ENCODE data around the gene CPE. TPM values are rescaled to one million over a fixed set of nuclear protein-coding genes. Genes with fewer than 3 reads are reported as not detected.

Gene CPE
- total RNA-seq, 2 donors from 2014 or later, result not detected

DNA sequence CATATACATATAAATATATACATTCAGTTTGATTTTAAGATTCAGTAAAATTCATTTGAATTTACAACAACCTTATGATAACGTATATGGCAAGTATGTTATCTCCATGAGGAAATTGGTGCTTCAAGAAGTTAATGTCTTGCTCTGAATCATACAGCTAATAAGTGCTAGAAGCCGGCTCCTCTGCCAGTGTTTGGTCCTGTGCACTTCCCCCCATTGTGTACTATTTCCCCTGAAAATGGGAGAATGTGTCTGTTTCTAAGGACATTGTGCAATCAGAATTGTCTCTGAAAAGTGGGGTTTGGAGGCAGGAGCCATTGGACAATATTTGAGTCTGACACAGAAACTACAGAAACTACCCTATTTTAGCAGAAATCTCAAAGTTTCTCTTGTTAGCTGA lies 135.9 kb downstream of the CPE start:
- no peak overlapping the region for H3K4me3 Mint-ChIP-seq
- H3K4me1 Mint-ChIP-seq, result no peaks in the 10 kb centered on the region
- no peaks in the 10 kb centered on the region for H3K9me3 Mint-ChIP-seq

DNA sequence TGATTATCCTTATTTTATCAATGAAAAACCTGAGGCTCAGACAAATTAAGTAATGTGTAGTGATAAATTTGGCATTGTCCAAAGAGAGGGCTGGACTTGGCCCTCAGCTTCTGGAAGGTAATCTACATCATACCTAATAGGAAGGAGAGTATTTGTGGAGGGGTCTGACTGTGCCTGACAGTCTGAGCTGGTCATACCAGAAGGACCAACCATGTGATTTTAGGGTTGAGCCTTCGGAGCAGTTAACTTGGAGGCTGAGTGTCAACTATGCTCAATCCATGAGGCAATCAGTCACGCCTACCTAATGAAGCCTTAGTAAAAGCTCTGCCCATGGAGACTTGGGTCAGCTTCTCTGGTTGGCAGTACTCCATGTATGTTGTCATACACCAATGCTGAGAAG lies 136.4 kb downstream of the CPE start:
- H3K4me1 Mint-ChIP-seq, result no peaks in the 10 kb centered on the region
- no peak overlapping the region for H3K4me3 Mint-ChIP-seq
- H3K36me3 Mint-ChIP-seq (ENCODE audit: low read depth), result no peaks in the 10 kb centered on the region
- ATAC-seq (replicated peaks), result no peak
- H3K27me3 Mint-ChIP-seq, result peaks cover 9% of the 10 kb centered on the region
- H3K9me3 Mint-ChIP-seq, result no peaks in the 10 kb centered on the region
- H3K27ac Mint-ChIP-seq, result no peak overlapping the region

More for the DNA sequence above, 135.9 kb downstream of the CPE start:
- Mint-ChIP-seq H3K27ac (no peak overlapping the region), H3K27me3 (peaks cover 13% of the 10 kb centered on the region), H3K36me3 (ENCODE audit: low read depth) (no peaks in the 10 kb centered on the region)
- no peak for ATAC-seq (replicated peaks)

DNA sequence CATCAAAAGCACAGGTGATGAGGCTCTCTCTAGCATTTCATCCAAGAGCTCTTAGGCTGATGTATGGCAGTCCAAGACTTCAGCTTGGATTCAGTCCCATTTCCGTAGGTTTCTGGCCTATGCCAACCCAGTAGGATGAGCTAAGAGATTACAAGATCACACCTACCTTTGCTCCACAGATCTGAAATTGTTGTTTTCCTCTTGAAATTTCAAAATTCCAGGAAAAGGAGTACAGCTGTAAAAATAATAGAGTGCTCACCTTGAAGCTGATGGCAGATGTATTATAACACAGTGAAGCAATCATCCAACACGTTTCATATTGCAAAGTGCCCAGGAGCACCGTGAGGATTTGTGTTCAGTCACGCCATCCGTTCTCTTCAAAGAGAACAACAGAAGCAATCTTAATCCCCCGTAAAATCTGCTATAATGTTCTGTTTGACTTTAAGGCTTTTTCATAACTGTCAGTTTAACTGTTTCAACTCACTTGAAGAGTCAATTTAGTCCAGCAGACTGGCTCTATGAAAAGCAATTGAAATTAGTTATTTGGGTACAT lies 137.5 kb downstream of the CPE start:
- peaks cover 6% of the 10 kb centered on the region for H3K27me3 Mint-ChIP-seq
- no peaks in the 10 kb centered on the region for H3K9me3 Mint-ChIP-seq
- H3K4me1 Mint-ChIP-seq, result no peaks in the 10 kb centered on the region
- H3K27ac Mint-ChIP-seq, result no peak overlapping the region
- no peak overlapping the region for H3K4me3 Mint-ChIP-seq
- no peak for ATAC-seq (replicated peaks)
- H3K36me3 Mint-ChIP-seq (ENCODE audit: low read depth), result no peaks in the 10 kb centered on the region

DNA sequence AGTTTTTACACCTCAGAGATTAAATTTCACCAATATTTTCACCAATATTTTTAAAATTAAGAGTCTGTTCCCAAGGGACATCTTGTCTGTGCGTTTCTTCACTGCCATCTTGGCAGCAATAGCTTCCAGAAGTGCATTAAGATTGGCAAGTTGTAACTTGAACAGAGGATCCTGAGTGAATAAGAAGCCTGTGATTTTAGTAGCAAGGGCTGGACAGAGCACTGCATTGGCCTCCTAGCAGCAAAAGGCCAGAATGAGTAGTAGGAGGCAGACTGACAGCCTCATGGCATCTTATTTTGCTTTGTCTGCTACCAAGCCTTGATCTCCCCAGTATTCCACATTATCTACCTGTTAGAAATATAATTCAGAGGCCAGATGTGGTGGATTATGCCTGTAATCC lies 138.4 kb downstream of the CPE start:
- H3K27ac Mint-ChIP-seq, result no peak overlapping the region
- peaks cover 6% of the 10 kb centered on the region for H3K27me3 Mint-ChIP-seq
- no peaks in the 10 kb centered on the region for H3K36me3 Mint-ChIP-seq (ENCODE audit: low read depth)
- H3K4me3 Mint-ChIP-seq, result no peak overlapping the region
- no peak for ATAC-seq (replicated peaks)
- H3K4me1 Mint-ChIP-seq, result no peaks in the 10 kb centered on the region
- no peaks in the 10 kb centered on the region for H3K9me3 Mint-ChIP-seq

DNA sequence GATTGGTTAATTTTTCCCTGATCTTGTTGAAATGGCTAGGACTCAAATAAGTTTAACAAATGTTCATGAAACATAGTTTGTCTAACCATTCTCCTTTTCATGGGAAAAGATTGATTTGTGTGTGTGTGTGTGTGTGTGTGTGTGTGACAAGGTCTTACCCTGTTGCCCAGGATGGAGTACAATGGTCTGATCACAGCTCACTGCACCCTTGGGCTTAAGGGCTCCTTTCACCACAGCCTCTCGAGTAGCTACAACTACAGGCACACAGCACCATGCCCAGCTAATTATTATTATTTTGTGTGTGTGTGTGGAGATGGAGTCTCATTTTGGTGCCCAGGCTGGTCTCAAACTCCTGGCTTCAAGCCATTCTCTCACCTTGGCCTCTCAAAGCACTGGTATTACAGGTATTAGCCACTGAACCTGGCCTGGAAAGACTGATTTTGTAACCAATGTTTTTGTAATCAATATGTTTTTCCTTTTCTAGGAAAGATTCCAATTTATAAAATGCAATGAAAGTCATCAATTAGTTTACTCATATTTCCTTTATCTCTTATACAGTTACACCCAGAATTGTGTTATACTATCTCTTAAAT lies 139.3 kb downstream of the CPE start:
- Mint-ChIP-seq H3K4me1 (no peaks in the 10 kb centered on the region), H3K9me3 (no peaks in the 10 kb centered on the region), H3K27me3 (peaks cover 5% of the 10 kb centered on the region), H3K36me3 (ENCODE audit: low read depth) (no peaks in the 10 kb centered on the region), H3K4me3 (no peak overlapping the region), H3K27ac (no peak overlapping the region)
- no peak for ATAC-seq (replicated peaks)

DNA sequence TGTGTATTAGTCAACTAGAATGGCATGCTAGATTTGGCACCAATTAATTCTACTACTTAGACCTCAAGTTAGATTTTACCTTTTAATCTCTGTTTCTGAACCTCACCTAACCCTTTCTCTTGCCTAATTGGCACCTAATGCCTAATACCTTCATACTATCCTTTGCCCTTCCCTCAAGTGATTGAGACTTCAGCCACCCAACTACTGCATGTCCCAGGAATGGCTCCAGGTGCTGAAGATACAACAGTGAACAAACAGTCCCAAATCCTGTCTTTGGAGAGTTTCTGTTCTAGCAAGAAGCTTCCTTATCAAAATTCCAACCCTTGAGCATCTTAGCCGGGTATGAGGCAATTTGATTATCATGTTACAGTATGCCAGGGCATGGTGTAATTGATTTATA lies 139.9 kb downstream of the CPE start:
- Mint-ChIP-seq H3K4me1 (no peaks in the 10 kb centered on the region), H3K4me3 (no peak overlapping the region), H3K36me3 (ENCODE audit: low read depth) (no peaks in the 10 kb centered on the region), H3K9me3 (no peaks in the 10 kb centered on the region), H3K27ac (no peak overlapping the region), H3K27me3 (no peaks in the 10 kb centered on the region)
- ATAC-seq (replicated peaks), result no peak

DNA sequence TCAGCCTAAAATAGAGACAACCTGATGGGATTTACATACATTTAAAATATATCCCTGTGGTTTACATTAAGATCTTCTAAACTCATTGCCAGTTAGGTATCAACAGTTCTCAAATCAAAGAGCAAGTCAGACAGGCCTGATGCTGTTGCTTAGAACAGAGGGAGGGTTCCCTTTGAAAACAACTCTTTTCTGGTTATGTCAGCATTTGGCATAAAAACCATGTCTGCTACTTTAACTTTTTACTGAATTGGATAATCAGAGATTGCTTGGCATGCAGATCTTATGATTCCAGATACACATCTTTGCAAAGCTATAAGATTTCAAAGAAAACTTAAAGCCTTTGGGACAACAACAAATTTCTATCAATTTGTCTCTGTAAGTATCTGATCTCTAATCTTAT lies 140.8 kb downstream of the CPE start:
- no peaks in the 10 kb centered on the region for H3K27me3 Mint-ChIP-seq
- no peak overlapping the region for H3K4me3 Mint-ChIP-seq
- ATAC-seq (replicated peaks), result no peak
- H3K27ac Mint-ChIP-seq, result no peak overlapping the region
- no peaks in the 10 kb centered on the region for H3K36me3 Mint-ChIP-seq (ENCODE audit: low read depth)
- no peaks in the 10 kb centered on the region for H3K4me1 Mint-ChIP-seq
- H3K9me3 Mint-ChIP-seq, result no peaks in the 10 kb centered on the region

DNA sequence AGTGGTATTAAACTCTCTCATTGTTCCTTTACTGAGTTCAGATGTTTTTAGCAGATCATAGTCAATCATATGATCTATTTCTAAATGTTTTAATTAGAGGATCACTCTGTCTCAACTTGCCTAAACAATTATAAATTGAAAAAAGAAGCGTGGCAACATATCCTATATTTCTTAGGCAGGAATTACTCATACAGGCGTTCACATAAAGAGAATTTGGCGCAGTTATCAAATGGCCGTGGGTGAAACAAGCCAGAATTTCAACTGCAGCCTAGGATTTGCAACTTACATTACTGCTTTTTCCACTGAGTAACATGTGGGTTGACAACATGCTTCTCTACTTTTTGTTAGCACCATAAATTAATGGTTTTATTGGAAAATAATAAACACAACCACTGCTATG lies 141.3 kb downstream of the CPE start:
- Mint-ChIP-seq H3K4me1 (no peaks in the 10 kb centered on the region), H3K27me3 (no peaks in the 10 kb centered on the region), H3K27ac (no peak overlapping the region)

DNA sequence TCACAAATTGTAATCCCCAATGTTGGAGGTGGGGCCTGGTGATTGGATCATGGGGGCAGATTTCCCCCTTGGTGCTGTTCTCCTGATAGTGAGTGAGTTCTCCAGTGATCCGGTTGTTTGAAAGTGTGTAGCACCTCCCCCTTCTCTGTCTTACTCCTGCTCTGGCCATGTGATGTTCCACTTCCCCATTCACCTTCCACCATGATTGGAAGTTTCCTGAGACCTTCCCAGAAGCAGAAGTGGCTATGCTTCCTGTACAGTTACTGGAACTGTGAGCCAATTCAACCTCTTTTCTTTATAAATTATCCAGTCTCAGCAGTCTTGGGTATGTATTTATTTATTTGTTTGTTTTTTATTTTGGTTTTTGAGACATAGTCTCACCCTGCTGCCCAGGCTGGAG lies 143.2 kb downstream of the CPE start:
- no peaks in the 10 kb centered on the region for H3K4me1 Mint-ChIP-seq
- no peak for ATAC-seq (replicated peaks)
- H3K9me3 Mint-ChIP-seq, result no peaks in the 10 kb centered on the region
- no peak overlapping the region for H3K27ac Mint-ChIP-seq
- no peak overlapping the region for H3K4me3 Mint-ChIP-seq
- no peaks in the 10 kb centered on the region for H3K36me3 Mint-ChIP-seq (ENCODE audit: low read depth)
- no peaks in the 10 kb centered on the region for H3K27me3 Mint-ChIP-seq

More for the DNA sequence above, 141.3 kb downstream of the CPE start:
- Mint-ChIP-seq H3K4me3 (no peak overlapping the region), H3K36me3 (ENCODE audit: low read depth) (no peaks in the 10 kb centered on the region), H3K9me3 (no peaks in the 10 kb centered on the region)
- ATAC-seq (replicated peaks), result no peak

DNA sequence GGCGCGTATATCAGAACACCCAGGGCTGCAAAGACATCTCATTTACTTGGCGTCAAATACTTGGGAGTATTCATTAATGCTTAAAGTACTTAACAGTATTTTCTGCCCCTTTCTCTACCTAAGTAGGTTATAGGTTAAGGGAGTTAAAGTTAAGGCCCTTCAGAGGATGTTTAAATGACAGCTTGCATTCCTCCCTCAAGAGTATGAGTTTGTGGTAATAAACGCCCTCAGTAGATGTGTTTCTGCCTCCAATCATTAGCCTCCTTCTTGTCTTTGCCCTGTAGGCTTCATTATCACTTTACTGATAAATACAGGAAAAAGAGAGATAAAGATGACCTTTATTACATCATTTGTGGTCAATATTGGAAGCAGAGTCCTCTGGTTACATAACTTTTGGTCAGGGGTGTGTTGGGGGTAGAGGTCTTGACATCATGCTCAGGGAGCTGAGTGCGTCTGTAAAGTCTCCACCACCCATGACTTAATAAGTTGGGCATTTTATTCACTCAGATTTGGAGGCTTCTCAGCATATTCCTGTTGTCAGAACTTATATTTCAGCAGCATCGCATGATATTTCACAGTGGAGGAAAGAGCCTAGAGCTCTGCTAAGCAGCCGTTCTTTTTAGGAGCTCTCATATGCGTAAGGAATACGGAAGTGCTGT lies 145.9 kb downstream of the CPE start:
- no peaks in the 10 kb centered on the region for H3K36me3 Mint-ChIP-seq (ENCODE audit: low read depth)
- no peaks in the 10 kb centered on the region for H3K4me1 Mint-ChIP-seq
- no peak for ATAC-seq (replicated peaks)
- no peaks in the 10 kb centered on the region for H3K27me3 Mint-ChIP-seq
- no peak overlapping the region for H3K27ac Mint-ChIP-seq
- no peaks in the 10 kb centered on the region for H3K9me3 Mint-ChIP-seq
- H3K4me3 Mint-ChIP-seq, result no peak overlapping the region

DNA sequence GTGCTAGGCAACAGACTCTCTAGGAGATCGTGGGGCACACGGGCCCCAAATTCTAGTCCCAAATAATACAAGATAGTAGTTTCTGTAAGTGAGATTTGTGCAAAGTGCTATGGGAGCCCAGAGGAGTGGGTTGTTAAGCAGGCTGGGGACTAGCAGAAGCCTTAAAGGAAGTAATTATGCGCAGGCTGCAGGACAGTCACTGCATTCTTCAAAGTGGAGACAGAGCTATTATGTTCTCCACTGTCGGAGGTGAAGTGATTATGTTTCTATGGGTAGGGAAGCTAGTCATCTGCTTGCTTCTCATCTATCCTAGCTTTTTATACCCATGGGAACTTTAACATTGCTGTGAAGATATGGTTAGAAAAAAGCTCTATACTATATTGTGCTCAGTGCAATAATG lies 154.2 kb downstream of the CPE start:
- no peak for ATAC-seq (replicated peaks)
- H3K27me3 Mint-ChIP-seq, result peaks cover 13% of the 10 kb centered on the region
- no peak overlapping the region for H3K4me3 Mint-ChIP-seq
- H3K9me3 Mint-ChIP-seq, result no peaks in the 10 kb centered on the region
- no peaks in the 10 kb centered on the region for H3K4me1 Mint-ChIP-seq
- H3K27ac Mint-ChIP-seq, result no peak overlapping the region
- H3K36me3 Mint-ChIP-seq (ENCODE audit: low read depth), result no peaks in the 10 kb centered on the region

DNA sequence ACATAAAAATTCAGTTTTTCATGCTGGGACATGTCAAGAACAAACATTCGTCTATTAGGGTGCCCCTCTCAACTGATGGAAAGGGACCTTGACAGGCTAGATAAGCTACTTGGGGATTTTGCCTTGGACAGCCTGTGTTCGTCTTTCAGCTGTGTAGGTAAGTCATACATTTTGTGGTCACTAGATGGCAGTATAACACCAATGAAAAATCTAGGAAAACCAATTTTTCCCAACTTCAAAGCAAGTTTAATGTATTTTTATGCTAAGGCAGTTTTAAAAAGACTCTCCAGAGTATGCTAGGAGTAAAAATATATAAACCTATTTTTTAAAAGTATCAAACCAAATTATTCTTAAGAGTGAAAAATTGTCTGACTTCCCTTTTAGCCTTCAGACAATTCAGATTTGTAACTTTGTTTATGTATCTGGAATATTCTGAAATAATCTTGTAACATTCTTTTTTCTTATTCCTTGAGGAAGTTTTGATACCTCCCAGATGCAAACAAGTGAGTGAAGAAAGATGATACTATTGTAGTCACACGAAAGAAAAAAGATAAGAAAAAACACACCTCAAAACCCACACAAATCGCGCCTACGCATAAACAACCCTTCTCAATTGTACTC lies 158.3 kb downstream of the CPE start:
- no peak overlapping the region for H3K27ac Mint-ChIP-seq
- no peaks in the 10 kb centered on the region for H3K4me1 Mint-ChIP-seq
- H3K9me3 Mint-ChIP-seq, result no peaks in the 10 kb centered on the region
- peaks cover 13% of the 10 kb centered on the region for H3K27me3 Mint-ChIP-seq
- H3K4me3 Mint-ChIP-seq, result no peak overlapping the region
- peak; percentile 43 for ATAC-seq (replicated peaks)
- H3K36me3 Mint-ChIP-seq (ENCODE audit: low read depth), result no peaks in the 10 kb centered on the region

DNA sequence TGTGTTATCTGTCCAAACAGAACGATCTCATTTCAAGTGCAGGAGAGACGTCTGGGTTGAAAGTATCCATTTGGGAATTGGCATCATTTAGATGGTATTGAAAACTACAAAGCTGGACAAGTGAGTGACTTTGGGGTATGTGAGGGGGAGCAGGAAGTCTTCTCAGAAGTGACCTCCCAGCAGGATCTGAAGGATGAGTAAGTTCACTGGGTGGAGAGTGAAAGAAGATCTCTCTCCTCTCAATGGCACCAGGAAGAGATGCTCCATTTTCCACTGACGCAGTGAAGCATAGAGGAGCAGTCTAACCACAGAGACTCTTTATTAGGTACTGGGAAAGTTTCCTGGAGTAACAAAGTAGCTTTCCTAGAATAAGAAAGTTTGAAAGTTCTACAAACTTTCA lies 161.0 kb downstream of the CPE start:
- ATAC-seq (replicated peaks), result peak; percentile 19
- Mint-ChIP-seq H3K36me3 (ENCODE audit: low read depth) (no peaks in the 10 kb centered on the region), H3K4me3 (no peak overlapping the region), H3K27me3 (peaks cover 3% of the 10 kb centered on the region), H3K9me3 (no peaks in the 10 kb centered on the region), H3K4me1 (no peaks in the 10 kb centered on the region), H3K27ac (no peak overlapping the region)

DNA sequence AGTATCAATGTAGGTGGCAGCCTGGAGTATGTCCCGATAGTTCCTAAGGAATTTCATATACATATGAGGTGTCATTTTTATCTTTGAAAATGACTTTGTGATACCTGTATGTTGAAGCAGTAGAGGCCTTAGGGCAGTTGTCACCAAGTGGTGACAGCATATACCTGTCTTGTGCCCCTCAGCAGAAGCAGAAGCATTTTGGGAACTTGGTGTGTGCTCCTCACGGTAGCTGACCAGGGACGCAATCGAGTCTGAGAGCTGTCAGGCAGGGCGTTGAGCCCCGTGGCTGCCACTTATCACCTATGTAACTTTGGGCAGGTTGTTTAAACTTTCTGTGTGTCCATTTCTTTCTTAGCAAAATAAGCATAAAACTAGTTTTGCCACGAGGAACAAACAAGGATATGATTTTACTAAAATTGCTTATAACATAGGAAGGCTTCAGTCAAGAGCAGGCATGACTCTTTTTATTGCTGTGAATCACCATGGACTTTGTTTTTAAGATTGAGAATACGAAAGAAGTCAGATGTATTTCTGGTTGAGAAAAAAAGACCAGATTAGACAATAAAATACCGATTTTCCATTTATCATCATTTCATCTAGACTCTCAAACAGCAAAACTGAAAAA lies 161.5 kb downstream of the CPE start:
- H3K36me3 Mint-ChIP-seq (ENCODE audit: low read depth), result no peaks in the 10 kb centered on the region
- no peak overlapping the region for H3K27ac Mint-ChIP-seq
- H3K4me1 Mint-ChIP-seq, result no peaks in the 10 kb centered on the region
- no peak overlapping the region for H3K4me3 Mint-ChIP-seq
- H3K9me3 Mint-ChIP-seq, result no peaks in the 10 kb centered on the region
- ATAC-seq (replicated peaks), result peak; percentile 32
- peaks cover 3% of the 10 kb centered on the region for H3K27me3 Mint-ChIP-seq

Data from activated T-helper 17 cell treated with anti-CD3 and anti-CD28 coated beads, Interleukin-2, amount 50 U/mL, for 72 hours (primary cell).